K562 (cell line): ENCODE data around the gene CLDN24. TPM values are rescaled to one million over a fixed set of nuclear protein-coding genes. Genes with fewer than 3 reads are reported as not detected.
A peak's percentile ranks its signal among the peaks of the same experiment; 100 is the strongest.

ENCODE experiments used
- CC2D1A ChIP-seq: fragments of 450-650 bp; IDR thresholded peaks from 2 replicates; pipeline ENCODE4 v1.6.1; 2017; ENCODE audit warnings: mild to moderate bottlenecking
- CEBPB ChIP-seq: fragments of 450-650 bp; IDR thresholded peaks from 2 replicates; pipeline ENCODE4 v1.6.1; 2016; ENCODE audit warnings: missing genetic modification characterization, missing compliant biosample characterization
- E2F5 ChIP-seq: sonication (generic); formaldehyde crosslinking; IDR thresholded peaks from 2 replicates; pipeline ENCODE4 v1.8.0; 2022; ENCODE audit warnings: mild to moderate bottlenecking, missing genetic modification reagents
- FOXP1 ChIP-seq: sonication (generic); formaldehyde crosslinking; IDR thresholded peaks from 2 replicates; pipeline ENCODE4 v1.8.0; 2022; ENCODE audit warnings: mild to moderate bottlenecking, missing genetic modification reagents
- KLF16 ChIP-seq: IDR thresholded peaks from 2 replicates; pipeline ENCODE4 v1.6.1; 2016; ENCODE audit warnings: antibody characterized with exemption
- LEF1 ChIP-seq: fragments of 450-650 bp; IDR thresholded peaks from 2 replicates; pipeline ENCODE4 v1.6.1; 2016; ENCODE audit warnings: mild to moderate bottlenecking
- MITF ChIP-seq: IDR thresholded peaks from 2 replicates; pipeline ENCODE4 v1.6.1; 2014; ENCODE audit warnings: antibody characterized with exemption
- NCOA1 ChIP-seq: fragments of 450-650 bp; IDR thresholded peaks from 2 replicates; pipeline ENCODE4 v1.6.1; 2016; ENCODE audit warnings: low read depth
- NCOA6 ChIP-seq: fragments of 450-650 bp; IDR thresholded peaks from 2 replicates; pipeline ENCODE4 v1.6.1; 2017; ENCODE audit warnings: mild to moderate bottlenecking
- NFE2 ChIP-seq: IDR thresholded peaks from 2 replicates; pipeline ENCODE4 v1.6.1; 2014; ENCODE audit warnings: antibody characterized with exemption, low read depth
- PHF8 ChIP-seq: fragments of 200-600 bp; sonication (generic); IDR thresholded peaks from 2 replicates; pipeline ENCODE4 v1.6.1; 2012; ENCODE audit warnings: mixed run types, mild to moderate bottlenecking, inconsistent platforms, low read length, moderate library complexity, borderline replicate concordance
- SAFB2 ChIP-seq: fragments of 200-400 bp; formaldehyde crosslinking; IDR thresholded peaks from 2 replicates; pipeline ENCODE4 v1.6.1; 2018; ENCODE audit warnings: borderline replicate concordance, low read length, low read depth, moderate library complexity; ENCODE audit not compliant: severe bottlenecking
- SMAD1 ChIP-seq: fragments of 150-350 bp; IDR thresholded peaks from 2 replicates; pipeline ENCODE4 v1.6.1; 2014; ENCODE audit warnings: low read length, low read depth; ENCODE audit not compliant: partially characterized antibody
- TEAD4 ChIP-seq, 2 experiments: sonication (generic) in 1 of 2; formaldehyde crosslinking in 1 of 2; IDR thresholded peaks; 2 replicates each; pipeline versions ENCODE4 v1.6.1 to v1.8.0; 2012 to 2022; ENCODE audit warnings: borderline replicate concordance in 1 of 2, inconsistent platforms in 1 of 2, low read length in 1 of 2, mild to moderate bottlenecking in 1 of 2, missing genetic modification reagents in 1 of 2
- THRAP3 ChIP-seq: fragments of 450-650 bp; IDR thresholded peaks from 2 replicates; pipeline ENCODE4 v1.6.1; 2016; ENCODE audit warnings: mild to moderate bottlenecking, inconsistent platforms, borderline replicate concordance
- ZNF124 ChIP-seq: sonication (generic); formaldehyde crosslinking; IDR thresholded peaks from 2 replicates; pipeline ENCODE4 v1.8.1; 2022; ENCODE audit warnings: missing genetic modification reagents
- ZNF316 ChIP-seq: fragments of 450-650 bp; IDR thresholded peaks from 2 replicates; pipeline ENCODE4 v1.6.1; 2016
- ZNF384 ChIP-seq: IDR thresholded peaks from 2 replicates; pipeline ENCODE4 v1.6.1; 2012; ENCODE audit warnings: low read depth, low read length, improper control_type of control experiment
- ZNF609 ChIP-seq: sonication (generic); formaldehyde crosslinking; IDR thresholded peaks from 2 replicates; pipeline ENCODE4 v1.8.1; 2023; ENCODE audit warnings: missing genetic modification reagents, mild to moderate bottlenecking, borderline replicate concordance
- ZNF785 ChIP-seq: fragments of 250-450 bp; sonication (Bioruptor Pico); IDR thresholded peaks from 2 replicates; pipeline ENCODE4 v1.4.0; 2020; ENCODE audit warnings: mild to moderate bottlenecking
- polyA plus RNA-seq, 8 experiments: library from polyadenylated mRNA; depleted of rRNA in 4 of 8; stranded (reverse) in 5 of 8; unstranded in 3 of 8; fragments of >200 nt; fragmentation: Nextera tagmentation in 2 of 8; fragmentation: Illumina TruSeq in 1 of 8; extraction: Ambion mirVana in 2 of 8; extraction: Trizol in 1 of 8; gene quantifications; 2 replicates each; pipeline versions ENCODE4 v1.2.1 to v1.2.3, GENCODE V29; 2011 to 2014; ENCODE audit warnings: inconsistent platforms in 1 of 8, missing spikeins in 1 of 8
- total RNA-seq, 7 experiments: library from RNA; depleted of rRNA in 6 of 7; stranded (reverse); fragments of >200 nt in 6 of 7; fragmentation: Illumina TruSeq in 2 of 7; extraction: Trizol in 2 of 7; gene quantifications; 2 replicates each; pipeline versions ENCODE4 v1.2.1 to v1.2.3, GENCODE V29; 2011 to 2021; ENCODE audit warnings: low replicate concordance in 1 of 7

Gene CLDN24
- total and polyA plus RNA-seq, 9 of the 15 experiments (the other 6 are each of a cell fraction or from before 2014, with no cell fraction given), result not detected

GRCh38 chr4:183348706-183349659, 26.8 kb upstream of the CLDN24 start (continued):
- TF ChIP-seq TEAD4 (IDR thresholded peaks at IDR 0.05; ENCODE audit: low read length) (no peak; the same call in none of the 2 replicates), TEAD4 (CRISPR knock-in tag; IDR thresholded peaks at IDR 0.05; ENCODE audit: borderline replicate concordance) (no peak), NCOA6 (no peak; the same call in 1 of the 2 replicates), THRAP3 (no peak), E2F5 (CRISPR knock-in tag) (peak; percentile 68; the same call in 1 of the 2 replicates), ZNF316 (peak; percentile 92), CC2D1A (no peak), NCOA1 (no peak; the same call in 1 of the 2 replicates), SMAD1 (no peak), ZNF384 (no peak), ZNF609 (CRISPR knock-in tag) (no peak), KLF16 (no peak), PHF8 (no peak), LEF1 (no peak), ZNF124 (CRISPR knock-in tag) (no peak), NFE2 (peak; percentile 85), MITF (no peak), FOXP1 (CRISPR knock-in tag) (no peak), CEBPB (peak; percentile 86), ZNF785 (CRISPR knock-in tag) (peak; percentile 93), SAFB2 (no peak)
